WTC11 (cell line): ENCODE measurements around the gene LARGE1. TPM values are rescaled to one million over a fixed set of nuclear protein-coding genes. Genes with fewer than 3 reads are reported as not detected.
A peak's percentile ranks its signal among the peaks of the same experiment; 100 is the strongest.

Source experiments
- ATAC-seq: fragments of 200-7000 bp; cut with Tn5 transposase; 2 replicates; pipeline ENCODE4 v1.10.0; 2021; ENCODE audit warnings: mild to moderate bottlenecking, moderate library complexity
- CTCF ChIA-PET: fragments of 300-600 bp; sonication (Branson Sonifier 250); formaldehyde crosslinking; loops from one replicate; lab custom pipeline; 2021; ENCODE audit warnings: antibody characterized with exemption; lab: Charles Lee
- POLR2A ChIA-PET: fragments of 350-600 bp; sonication (Branson Sonifier 250); formaldehyde crosslinking; loops from one replicate; lab custom pipeline; 2021; ENCODE audit warnings: antibody characterized with exemption; lab: Charles Lee
- DNase-seq: peaks from one replicate; pipeline ENCODE4 v3.0.0; 2021; ENCODE audit warnings: low spot score
- H3K27ac Mint-ChIP-seq: 2 replicates; pipeline ENCODE4 v1.8.0; 2021; ENCODE audit warnings: mixed read lengths
- H3K27me3 Mint-ChIP-seq: 2 replicates; pipeline ENCODE4 v1.8.0; 2021; ENCODE audit warnings: low read depth, mild to moderate bottlenecking, moderate library complexity, mixed read lengths
- H3K36me3 Mint-ChIP-seq: 2 replicates; pipeline ENCODE4 v1.8.0; 2021; ENCODE audit warnings: mixed read lengths
- H3K4me1 Mint-ChIP-seq: 2 replicates; pipeline ENCODE4 v1.8.0; 2022; ENCODE audit warnings: mixed read lengths
- H3K4me3 Mint-ChIP-seq: 2 replicates; pipeline ENCODE4 v1.8.0; 2021; ENCODE audit warnings: mild to moderate bottlenecking, moderate library complexity, mixed read lengths
- H3K9me3 Mint-ChIP-seq: 2 replicates; pipeline ENCODE4 v1.8.0; 2021; ENCODE audit warnings: mixed read lengths
- AR ChIP-seq: fragments of 250-450 bp; sonication (Bioruptor Pico); IDR thresholded peaks from 2 replicates; pipeline ENCODE4 v1.9.0; 2021; ENCODE audit warnings: mild to moderate bottlenecking
- ATF2 ChIP-seq: sonication (generic); formaldehyde crosslinking; IDR thresholded peaks from 2 replicates; pipeline ENCODE4 v1.8.1; 2022; ENCODE audit warnings: low read depth, missing genetic modification reagents, borderline replicate concordance
- E2F5 ChIP-seq: sonication (generic); formaldehyde crosslinking; IDR thresholded peaks from 2 replicates; pipeline ENCODE4 v1.8.1; 2022; ENCODE audit warnings: mild to moderate bottlenecking, moderate library complexity, missing genetic modification reagents
- ESRRA ChIP-seq: sonication (generic); formaldehyde crosslinking; IDR thresholded peaks from 2 replicates; pipeline ENCODE4 v1.8.1; 2022; ENCODE audit warnings: mild to moderate bottlenecking, missing genetic modification reagents, borderline replicate concordance
- GABPB1 ChIP-seq: sonication (generic); formaldehyde crosslinking; IDR thresholded peaks from 2 replicates; pipeline ENCODE4 v1.8.1; 2023; ENCODE audit warnings: mild to moderate bottlenecking, missing genetic modification reagents
- GRHL2 ChIP-seq: fragments of 250-450 bp; sonication (Bioruptor Pico); IDR thresholded peaks from 2 replicates; pipeline ENCODE4 v1.8.0; 2022; ENCODE audit warnings: mild to moderate bottlenecking, moderate library complexity; ENCODE audit not compliant: insufficient replicate concordance, severe bottlenecking
- KAT7 ChIP-seq: sonication (generic); formaldehyde crosslinking; IDR thresholded peaks from 2 replicates; pipeline ENCODE4 v1.8.1; 2023; ENCODE audit warnings: missing genetic modification reagents, mild to moderate bottlenecking, borderline replicate concordance
- NR3C1 ChIP-seq: sonication (generic); formaldehyde crosslinking; conservative IDR thresholded peaks from 2 replicates; pipeline ENCODE4 v1.8.1; 2023; ENCODE audit warnings: low read depth, mild to moderate bottlenecking, missing genetic modification reagents
- PRDM15 ChIP-seq: sonication (generic); formaldehyde crosslinking; IDR thresholded peaks from 2 replicates; pipeline ENCODE4 v1.8.0; 2022; ENCODE audit warnings: missing genetic modification reagents
- SMAD4 ChIP-seq: sonication (generic); formaldehyde crosslinking; IDR thresholded peaks from 2 replicates; pipeline ENCODE4 v1.8.0; 2022; ENCODE audit warnings: mild to moderate bottlenecking, missing genetic modification reagents
- SOX15 ChIP-seq: fragments of 250-450 bp; sonication (Bioruptor Pico); IDR thresholded peaks from 2 replicates; pipeline ENCODE4 v1.9.0; 2021; ENCODE audit warnings: mild to moderate bottlenecking
- TEAD1 ChIP-seq: sonication (generic); formaldehyde crosslinking; IDR thresholded peaks from 2 replicates; pipeline ENCODE4 v1.8.0; 2022; ENCODE audit warnings: mild to moderate bottlenecking, missing genetic modification reagents
- ZBTB21 ChIP-seq: sonication (generic); formaldehyde crosslinking; IDR thresholded peaks from 2 replicates; pipeline ENCODE4 v1.8.1; 2023; ENCODE audit warnings: mild to moderate bottlenecking, missing genetic modification reagents, borderline replicate concordance
- ZNF138 ChIP-seq: sonication (generic); formaldehyde crosslinking; conservative IDR thresholded peaks from 2 replicates; pipeline ENCODE4 v1.8.1; 2022; ENCODE audit warnings: mild to moderate bottlenecking, moderate library complexity, missing genetic modification reagents
- ZNF671 ChIP-seq: fragments of 250-450 bp; sonication (Bioruptor Pico); IDR thresholded peaks from 2 replicates; pipeline ENCODE4 v1.8.0; 2021; ENCODE audit warnings: mild to moderate bottlenecking
- total RNA-seq: library from RNA; stranded (reverse); gene quantifications from 3 replicates; pipeline ENCODE4 v1.2.3, GENCODE V29; 2021
- TF ChIP-seq, protein P1 (sequence below): sonication (generic); formaldehyde crosslinking; IDR thresholded peaks from 2 replicates; pipeline ENCODE4 v1.8.1; 2023; ENCODE audit warnings: mild to moderate bottlenecking, missing genetic modification reagents
- TF ChIP-seq, protein P2 (sequence below): sonication (generic); formaldehyde crosslinking; IDR thresholded peaks from 2 replicates; pipeline ENCODE4 v1.8.0; 2022; ENCODE audit warnings: mild to moderate bottlenecking, missing genetic modification reagents
- TF ChIP-seq, protein P3 (sequence below): sonication (generic); formaldehyde crosslinking; IDR thresholded peaks from 2 replicates; pipeline ENCODE4 v1.8.0; 2023; ENCODE audit warnings: missing genetic modification reagents, mild to moderate bottlenecking, borderline replicate concordance

Gene LARGE1
- total RNA-seq, 1 experiment from 2014 or later = 72.6 TPM

DNA sequence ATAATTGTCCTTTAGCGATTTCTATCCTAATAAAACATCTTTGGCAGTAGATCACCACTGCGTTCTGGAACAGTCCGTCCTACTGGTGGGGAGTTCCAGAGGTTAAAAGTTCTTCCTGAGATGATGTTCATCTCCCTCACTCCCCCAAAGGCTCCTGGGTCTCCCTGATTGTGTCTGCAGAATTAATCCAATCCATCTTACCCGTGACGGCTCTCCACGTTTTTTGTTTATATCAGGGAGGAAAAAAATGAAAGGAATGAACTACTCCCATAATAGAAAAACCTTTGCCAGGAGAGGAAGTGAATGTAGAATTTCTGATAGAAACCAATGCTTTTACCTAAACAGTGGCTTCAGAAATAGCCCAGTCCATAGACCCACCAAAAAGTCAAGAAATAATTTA lies 81.6 kb downstream of the LARGE1 start:
- Mint-ChIP-seq H3K9me3 (no peaks in the 10 kb centered on the region), H3K27ac (peak overlapping the region; percentile 25; the same call in 1 of the 2 replicates), H3K36me3 (no peaks in the 10 kb centered on the region), H3K4me3 (no peak overlapping the region), H3K27me3 (no peaks in the 10 kb centered on the region), H3K4me1 (peaks cover 94% of the 10 kb centered on the region)
- TF ChIP-seq, protein P1, sequence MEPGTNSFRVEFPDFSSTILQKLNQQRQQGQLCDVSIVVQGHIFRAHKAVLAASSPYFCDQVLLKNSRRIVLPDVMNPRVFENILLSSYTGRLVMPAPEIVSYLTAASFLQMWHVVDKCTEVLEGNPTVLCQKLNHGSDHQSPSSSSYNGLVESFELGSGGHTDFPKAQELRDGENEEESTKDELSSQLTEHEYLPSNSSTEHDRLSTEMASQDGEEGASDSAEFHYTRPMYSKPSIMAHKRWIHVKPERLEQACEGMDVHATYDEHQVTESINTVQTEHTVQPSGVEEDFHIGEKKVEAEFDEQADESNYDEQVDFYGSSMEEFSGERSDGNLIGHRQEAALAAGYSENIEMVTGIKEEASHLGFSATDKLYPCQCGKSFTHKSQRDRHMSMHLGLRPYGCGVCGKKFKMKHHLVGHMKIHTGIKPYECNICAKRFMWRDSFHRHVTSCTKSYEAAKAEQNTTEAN (CRISPR knock-in tag) = no peak
- no peak for TF ChIP-seq ZNF138 (CRISPR knock-in tag)
- TF ChIP-seq ESRRA (CRISPR knock-in tag) = no peak
- no peak for TF ChIP-seq ATF2 (CRISPR knock-in tag)
- no peak for TF ChIP-seq GRHL2 (CRISPR knock-in tag)
- TF ChIP-seq GABPB1 (CRISPR knock-in tag) = no peak
- no peak for TF ChIP-seq ZBTB21 (CRISPR knock-in tag)
- TF ChIP-seq ZNF671 (CRISPR knock-in tag) = no peak
- TF ChIP-seq SMAD4 (CRISPR knock-in tag) = no peak
- no peak for TF ChIP-seq SOX15
- TF ChIP-seq KAT7 (CRISPR knock-in tag) = no peak
- ChIA-PET POLR2A (no interaction called here), CTCF (no interaction called here)
- DNase-seq (no peak), ATAC-seq (no peak)

- Mint-ChIP-seq H3K9me3 (no peaks in the 10 kb centered on the region), H3K36me3 (no peaks in the 10 kb centered on the region), H3K4me3 (no peak overlapping the region), H3K27ac (peak overlapping the region; percentile 89; the same call in 1 of the 2 replicates), H3K27me3 (no peaks in the 10 kb centered on the region), H3K4me1 (peaks cover 94% of the 10 kb centered on the region)
- POLR2A ChIA-PET = no interaction called here
- no peak for ATAC-seq
- CTCF ChIA-PET = interaction anchor here (0.9 kb wide), 1 partner anchor 41 kb away, joined by 5 read pairs; no protein-coding TSS in a partner anchor
- no peak for DNase-seq
- TF ChIP-seq TEAD1 (CRISPR knock-in tag) = no peak
- TF ChIP-seq, protein P2, sequence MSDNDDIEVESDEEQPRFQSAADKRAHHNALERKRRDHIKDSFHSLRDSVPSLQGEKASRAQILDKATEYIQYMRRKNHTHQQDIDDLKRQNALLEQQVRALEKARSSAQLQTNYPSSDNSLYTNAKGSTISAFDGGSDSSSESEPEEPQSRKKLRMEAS (CRISPR knock-in tag) = no peak
- TF ChIP-seq, protein P3, sequence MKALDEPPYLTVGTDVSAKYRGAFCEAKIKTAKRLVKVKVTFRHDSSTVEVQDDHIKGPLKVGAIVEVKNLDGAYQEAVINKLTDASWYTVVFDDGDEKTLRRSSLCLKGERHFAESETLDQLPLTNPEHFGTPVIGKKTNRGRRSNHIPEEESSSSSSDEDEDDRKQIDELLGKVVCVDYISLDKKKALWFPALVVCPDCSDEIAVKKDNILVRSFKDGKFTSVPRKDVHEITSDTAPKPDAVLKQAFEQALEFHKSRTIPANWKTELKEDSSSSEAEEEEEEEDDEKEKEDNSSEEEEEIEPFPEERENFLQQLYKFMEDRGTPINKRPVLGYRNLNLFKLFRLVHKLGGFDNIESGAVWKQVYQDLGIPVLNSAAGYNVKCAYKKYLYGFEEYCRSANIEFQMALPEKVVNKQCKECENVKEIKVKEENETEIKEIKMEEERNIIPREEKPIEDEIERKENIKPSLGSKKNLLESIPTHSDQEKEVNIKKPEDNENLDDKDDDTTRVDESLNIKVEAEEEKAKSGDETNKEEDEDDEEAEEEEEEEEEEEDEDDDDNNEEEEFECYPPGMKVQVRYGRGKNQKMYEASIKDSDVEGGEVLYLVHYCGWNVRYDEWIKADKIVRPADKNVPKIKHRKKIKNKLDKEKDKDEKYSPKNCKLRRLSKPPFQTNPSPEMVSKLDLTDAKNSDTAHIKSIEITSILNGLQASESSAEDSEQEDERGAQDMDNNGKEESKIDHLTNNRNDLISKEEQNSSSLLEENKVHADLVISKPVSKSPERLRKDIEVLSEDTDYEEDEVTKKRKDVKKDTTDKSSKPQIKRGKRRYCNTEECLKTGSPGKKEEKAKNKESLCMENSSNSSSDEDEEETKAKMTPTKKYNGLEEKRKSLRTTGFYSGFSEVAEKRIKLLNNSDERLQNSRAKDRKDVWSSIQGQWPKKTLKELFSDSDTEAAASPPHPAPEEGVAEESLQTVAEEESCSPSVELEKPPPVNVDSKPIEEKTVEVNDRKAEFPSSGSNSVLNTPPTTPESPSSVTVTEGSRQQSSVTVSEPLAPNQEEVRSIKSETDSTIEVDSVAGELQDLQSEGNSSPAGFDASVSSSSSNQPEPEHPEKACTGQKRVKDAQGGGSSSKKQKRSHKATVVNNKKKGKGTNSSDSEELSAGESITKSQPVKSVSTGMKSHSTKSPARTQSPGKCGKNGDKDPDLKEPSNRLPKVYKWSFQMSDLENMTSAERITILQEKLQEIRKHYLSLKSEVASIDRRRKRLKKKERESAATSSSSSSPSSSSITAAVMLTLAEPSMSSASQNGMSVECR (CRISPR knock-in tag) = no peak
- no peak for TF ChIP-seq PRDM15
- no peak for TF ChIP-seq AR
- TF ChIP-seq ATF2 (CRISPR knock-in tag) = no peak
- no peak for TF ChIP-seq SOX15
- no peak for TF ChIP-seq NR3C1 (CRISPR knock-in tag)
- TF ChIP-seq E2F5 (CRISPR knock-in tag) = no peak
- TF ChIP-seq ZNF671 (CRISPR knock-in tag) = no peak
Measured at GRCh38 chr22:33837826-33838225, 82.5 kb downstream of the LARGE1 start.
